Stimulated activated CD8-positive, alpha-beta memory T cell treated with anti-CD3 and anti-CD28 coated beads, Interleukin-4, amount 100 ng/mL, for 4 hours (primary cell): Measurements from ENCODE around the gene NOS3.
A peak's percentile ranks its signal among the peaks of the same experiment; 100 is the strongest.

Experiments used
- DNase-seq, 2 donors: peaks; one replicate each; pipeline ENCODE4 v3.0.0-alpha.2; 2020; ENCODE audit warnings: low read depth in 2 of 2, low spot score in 1 of 2

The NOS3 gene

DNA sequence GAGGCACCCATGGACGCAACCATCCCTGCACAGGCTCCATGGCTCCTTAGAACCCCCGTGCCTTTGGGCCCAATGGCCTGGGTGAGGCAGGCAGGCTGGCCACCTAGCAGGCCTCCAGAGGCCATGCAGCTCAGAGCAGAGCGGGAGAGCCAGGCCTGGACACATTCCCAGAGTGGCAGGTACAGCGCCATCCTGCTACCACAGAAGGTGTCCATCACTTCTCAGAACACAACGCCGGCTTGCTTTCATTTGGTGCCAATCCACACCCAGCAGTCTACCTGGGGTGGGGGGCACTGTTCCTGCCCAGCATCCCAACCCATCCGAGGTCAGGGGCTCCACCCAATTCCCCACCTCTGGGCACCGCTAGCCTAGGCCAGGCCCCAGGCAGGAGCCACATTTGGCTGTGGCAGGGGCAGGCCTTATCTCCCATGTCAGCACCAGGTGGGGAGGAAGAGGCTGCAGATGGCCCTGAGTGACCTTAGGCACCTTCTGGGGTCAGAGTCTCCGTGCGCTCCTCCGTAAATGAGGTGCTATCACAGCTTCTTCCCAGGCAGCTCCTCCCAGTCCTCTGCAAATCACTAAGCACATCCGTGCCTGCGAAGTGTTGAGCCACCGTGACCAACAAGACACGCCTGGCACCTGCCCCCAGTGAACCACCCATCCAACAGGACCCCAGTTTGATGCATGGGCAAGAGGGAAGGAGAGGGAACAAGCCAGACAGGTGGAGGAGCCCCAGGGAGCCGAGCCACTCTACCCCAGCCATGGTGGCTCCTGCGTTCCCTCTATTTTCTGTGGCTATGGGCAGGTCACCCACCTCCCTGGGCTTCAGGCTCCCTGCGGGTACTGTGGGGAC, 26.9 kb upstream of the NOS3 start:
- no peak for DNase-seq

DNA sequence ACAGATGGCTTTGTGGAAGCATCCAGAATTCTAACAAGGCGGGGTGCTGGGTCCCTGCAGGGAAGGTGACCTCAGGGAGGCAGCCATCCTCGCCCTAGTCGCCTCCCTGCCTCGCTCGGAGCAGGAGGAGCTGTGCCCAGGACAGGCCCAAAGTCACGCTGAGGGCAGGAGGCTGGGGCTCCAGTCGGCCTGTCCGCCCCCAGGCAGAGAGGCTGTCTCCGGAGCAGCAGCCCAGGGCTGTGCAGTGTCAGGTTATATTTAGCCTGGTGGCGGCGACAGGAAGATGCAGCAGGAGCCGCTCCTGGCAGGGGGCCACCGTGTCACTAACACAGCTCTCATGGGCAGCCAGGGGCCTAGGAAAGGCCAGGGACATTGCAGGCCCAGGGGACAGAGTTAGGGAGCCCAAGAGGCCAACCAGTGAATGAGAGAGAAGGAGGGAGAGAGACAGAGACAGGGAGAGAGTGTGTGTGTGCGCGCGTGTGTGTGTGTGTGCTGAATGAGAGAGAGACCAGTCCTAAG, 26.2 kb upstream of the NOS3 start:
- no peak for DNase-seq

DNA sequence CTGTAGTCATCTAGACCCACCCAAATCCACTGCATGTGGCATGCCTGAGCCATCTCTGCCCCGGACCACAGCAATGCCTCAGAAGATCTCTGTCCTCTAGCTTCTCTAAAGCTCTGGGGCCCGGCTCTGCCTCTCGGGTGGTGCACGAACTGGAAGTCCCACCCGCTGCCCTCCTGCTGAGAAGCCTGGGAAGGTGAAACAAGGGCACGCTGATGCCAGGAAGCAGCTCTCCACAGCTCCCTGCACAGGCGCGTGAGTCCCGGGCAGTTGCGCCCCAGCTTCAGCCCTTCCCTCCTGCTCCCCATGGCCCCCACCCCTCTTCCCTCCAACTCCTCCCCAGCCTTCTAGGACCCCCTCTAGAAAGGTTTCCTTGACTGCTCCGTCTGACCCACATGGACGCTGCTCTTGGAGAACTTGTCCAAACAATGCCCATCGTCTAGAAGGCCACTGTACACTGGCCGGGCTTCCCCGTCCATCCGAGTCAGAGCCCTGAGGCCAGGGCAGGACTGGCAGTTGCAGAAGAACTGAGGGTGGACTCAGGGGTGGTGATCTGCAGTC, 25.5 kb upstream of the NOS3 start:
- no peak for DNase-seq

DNA sequence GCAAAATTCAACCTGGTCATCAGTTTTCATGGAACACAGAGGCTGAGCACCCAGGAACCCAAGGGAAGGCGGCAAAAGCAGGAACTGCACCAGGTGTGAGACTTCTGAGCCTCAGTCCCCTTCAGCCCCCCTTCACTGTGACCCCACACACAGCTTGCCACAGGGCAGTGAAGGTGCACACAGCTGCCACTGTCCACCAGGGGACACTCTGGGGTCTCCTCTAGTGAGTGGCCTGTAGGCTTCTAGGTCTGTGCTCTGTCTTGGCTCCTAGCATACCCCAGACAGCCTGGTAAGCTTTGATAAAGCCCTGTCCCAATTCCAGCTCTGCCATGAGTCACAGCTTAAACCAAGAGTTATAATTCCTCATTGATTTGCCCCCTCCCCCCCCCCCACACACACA, 24.8 kb upstream of the NOS3 start:
- DNase-seq, result no peak

DNA sequence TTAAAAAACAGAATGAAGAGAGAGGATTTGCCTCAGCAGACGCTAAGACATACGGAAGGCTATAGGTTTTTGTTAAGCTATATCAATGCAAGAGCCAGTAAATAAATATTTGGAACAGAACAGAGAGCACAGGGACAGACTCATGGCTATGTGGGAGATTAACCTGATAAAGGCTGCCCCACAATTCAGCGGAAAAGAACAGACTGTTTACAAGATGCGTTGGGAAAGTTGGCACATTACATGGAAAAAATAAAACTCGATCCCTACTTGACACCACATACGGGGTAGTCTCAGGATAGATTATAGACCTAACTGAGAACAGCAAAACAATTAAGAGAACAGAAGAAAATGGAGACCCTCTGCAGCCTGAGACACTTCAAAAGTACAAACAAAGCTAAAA, 23.5 kb upstream of the NOS3 start:
- no peak for DNase-seq

DNA sequence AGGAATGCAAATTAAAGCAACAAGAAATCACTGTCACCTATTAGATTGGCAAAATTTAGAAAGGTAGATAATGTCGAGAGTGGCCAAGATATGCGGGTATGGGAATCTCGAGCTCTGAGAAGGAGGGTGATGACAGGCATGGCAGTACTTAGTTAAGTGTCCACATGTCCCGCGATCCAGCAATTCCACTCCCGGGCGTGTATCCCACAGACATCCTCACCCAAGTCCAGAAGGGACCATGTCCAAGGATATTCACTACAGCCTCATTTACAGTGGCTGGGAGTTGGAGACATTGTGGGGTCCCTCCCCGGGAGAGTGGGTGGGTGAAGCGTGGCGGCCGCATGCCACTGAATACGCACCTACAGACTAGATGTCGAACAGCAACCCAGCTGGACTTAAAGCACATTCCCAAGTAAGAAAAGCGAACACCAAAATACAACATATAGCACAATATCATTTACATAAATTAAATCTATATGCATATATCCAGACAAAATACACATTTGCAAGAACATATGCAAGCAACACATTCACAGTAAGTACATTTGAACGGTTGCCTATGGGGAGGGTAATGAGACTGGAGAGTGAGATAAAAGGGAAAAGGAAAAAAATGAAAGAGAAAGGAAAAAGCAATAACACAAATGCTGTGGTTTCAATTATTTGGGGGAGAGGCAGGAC, 22.6 kb upstream of the NOS3 start:
- no peak for DNase-seq

DNA sequence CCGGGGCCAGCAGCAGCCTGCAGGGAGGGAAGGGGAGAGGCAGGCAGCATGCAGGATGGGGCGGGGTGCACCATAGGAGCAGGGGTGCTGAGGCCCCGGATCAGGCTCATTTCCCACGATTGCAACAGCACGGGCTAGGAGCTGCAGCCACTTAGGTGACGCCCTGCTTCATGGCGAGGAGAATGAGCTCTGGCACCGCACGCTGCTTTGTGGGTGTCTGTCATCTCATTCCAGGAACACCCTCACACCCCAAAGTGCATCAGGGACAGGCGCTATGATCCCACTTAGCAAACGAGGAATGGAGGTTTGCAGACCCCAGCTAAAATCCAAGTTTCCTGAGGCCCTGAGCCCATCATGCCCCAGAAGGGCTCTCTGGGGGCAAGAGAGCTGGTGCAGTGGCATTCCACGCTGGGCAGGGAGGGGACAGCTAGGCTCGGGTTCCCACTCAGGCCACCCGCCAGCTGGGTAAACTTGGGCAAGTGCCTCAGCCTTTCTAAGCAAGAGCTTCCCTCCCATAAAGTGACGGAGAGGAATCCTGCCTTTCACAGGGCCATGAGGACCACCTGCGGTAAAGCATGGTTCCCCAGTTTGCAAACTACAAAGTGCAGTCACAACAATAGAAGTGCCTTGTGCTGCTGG, 22.0 kb upstream of the NOS3 start:
- no peak for DNase-seq

DNA sequence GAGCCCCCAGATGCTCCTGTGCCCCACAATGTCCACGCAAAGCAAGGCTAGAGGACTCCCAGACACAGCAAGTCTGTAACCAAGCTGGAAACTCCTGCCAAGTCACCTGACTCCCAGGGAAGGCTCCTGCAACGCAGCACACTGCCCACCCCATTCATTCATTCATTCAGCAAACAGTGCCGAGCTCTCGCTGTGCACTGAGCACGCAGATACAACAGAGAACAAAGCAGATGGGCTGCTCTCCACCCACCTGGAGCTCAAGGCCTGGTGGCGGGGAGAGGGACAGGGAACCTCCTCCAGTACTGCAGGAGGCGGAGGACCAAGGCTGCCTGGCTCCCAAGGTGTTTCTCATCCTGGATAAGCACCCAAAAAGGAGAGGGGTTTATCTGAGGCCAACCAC, 21.3 kb upstream of the NOS3 start:
- no peak for DNase-seq

DNA sequence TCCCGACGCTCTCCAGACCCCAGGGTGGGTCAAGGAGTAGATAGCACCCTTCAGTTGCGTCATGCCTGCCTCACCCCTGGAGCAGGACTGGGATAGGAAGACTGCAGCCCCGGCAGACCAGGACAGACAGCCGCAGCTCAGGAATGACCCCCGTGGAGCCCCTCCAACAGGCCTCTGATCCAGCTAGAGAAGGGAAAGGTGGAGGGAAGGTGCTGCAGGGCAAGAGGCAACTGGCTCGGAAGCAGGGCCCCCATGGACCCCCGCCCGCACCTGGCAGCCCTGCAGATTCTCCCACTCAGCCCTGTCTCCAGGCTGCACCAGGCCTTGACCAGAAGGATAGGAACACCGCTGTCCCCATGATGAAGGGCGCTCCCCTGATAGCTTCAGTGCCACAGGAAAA, 20.4 kb upstream of the NOS3 start:
- DNase-seq, result no peak

DNA sequence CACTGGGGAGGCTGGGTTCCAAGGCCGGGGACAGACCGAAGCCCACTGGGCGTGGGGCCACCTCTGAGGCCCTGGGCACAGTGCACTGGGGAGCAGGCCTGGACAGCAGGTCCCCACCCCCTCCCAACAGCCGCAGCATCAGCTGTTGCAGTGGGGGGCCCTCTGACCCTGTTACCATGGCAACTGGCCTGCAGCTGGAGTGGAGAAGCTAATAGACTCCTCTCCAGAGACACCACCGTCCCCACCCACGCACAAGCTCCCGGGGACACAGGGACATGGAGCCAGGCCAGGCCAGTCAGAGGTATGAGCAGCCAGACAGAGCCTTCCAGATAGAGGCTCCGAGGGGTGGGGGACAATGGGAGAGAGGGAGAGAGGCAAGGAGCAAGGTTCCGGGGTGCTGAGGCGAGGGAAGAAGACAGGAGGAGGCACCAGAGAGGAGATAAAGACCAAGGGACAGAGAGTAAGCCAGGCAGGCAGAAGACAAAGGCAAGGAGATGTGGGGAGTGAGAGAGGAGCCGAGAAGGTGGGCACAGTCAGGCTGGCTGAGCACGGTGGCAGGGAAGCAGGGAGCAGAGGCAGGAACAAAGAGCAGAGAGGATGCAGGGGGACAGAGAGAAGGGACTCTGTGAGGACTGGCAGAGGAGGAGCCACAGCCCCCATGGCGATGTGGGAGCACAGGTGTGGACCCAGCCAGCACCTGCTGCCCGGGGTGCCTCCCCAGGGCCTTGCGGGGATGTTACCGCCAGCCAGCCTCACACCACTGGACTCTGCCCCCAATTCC, 19.4 kb upstream of the NOS3 start:
- no peak for DNase-seq

DNA sequence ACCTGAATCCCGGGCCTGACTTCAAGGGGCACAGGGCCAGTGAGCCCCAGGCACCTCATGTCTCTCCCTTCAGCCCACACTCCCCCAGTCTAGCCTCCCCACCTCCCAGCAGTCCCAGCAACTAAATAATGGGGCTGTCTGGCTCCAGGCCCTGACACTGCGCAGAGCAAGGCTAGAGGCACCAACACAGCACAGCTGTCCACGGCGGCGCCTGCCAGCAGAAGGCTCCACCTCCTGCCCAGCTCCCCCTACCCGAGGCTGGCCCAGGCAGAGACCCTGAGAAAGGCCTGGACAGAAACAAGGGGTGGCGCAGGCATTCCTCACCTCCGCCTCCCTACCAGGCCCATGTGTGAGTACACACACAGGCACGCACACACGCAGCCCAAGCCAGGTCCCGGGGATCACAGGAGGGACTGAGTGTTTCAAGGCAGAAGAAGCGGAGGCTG, 18.8 kb upstream of the NOS3 start:
- DNase-seq, result no peak

DNA sequence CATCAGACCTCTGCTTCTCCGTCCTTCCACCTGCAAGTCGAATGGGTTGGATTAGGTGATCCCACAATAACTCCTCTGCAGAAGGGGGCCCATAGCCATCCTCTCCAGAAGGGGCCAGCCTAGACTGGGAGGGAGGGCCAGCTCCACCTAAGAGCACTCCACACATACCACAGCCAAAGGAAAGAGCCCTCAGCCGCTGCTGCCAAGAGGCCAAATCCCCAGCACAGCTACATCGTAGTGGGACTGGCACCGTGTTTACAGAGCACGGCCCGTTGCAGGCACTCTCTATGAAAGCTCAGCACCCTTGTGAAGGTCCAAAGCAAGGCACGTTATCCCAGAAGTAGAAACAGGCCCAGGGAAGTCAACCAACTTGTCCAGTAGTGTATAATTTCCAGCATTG, 18.1 kb upstream of the NOS3 start:
- no peak for DNase-seq

DNA sequence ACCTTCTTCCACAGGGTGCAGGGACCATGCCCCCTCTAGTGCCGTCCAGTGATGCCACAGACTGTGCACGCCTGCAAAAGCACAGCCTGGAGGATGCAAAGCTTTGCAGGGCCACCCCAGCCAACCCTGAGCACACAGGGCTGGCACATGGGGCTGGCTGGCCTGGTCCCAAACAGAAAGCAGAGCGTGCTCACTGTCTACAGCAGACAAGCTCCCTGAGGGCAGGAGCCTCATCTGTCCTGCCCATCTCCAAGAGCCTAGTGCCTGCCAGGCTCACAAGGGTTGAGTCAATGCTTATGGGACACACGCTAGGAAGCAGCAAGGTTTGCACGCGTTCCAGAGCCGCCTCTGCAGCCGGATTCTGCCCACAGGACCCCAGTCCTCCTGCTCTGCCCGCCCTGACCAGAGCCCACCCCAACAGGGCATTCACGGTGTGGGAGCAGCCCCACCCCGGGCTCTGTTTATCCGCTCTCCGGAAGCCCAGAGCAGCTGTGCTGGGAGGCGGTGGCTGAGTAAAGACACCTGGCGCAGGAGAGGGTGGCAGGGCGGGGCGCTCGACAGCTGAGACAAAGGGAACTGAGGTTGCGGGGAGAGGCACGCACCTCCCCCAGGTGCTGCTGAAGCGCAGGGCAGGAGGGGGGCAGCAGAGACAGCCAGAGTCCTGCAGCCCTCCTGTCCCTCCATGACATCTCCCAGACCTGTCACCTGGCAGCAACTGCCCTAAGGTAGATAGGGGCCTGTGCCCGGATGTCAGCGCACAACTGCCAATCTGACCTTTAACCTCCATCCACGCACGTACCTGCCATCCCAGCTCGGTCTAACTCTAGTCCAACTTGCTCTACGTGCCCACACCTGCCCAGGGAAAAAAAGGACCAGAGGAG, 17.0 kb upstream of the NOS3 start:
- no peak for DNase-seq

DNA sequence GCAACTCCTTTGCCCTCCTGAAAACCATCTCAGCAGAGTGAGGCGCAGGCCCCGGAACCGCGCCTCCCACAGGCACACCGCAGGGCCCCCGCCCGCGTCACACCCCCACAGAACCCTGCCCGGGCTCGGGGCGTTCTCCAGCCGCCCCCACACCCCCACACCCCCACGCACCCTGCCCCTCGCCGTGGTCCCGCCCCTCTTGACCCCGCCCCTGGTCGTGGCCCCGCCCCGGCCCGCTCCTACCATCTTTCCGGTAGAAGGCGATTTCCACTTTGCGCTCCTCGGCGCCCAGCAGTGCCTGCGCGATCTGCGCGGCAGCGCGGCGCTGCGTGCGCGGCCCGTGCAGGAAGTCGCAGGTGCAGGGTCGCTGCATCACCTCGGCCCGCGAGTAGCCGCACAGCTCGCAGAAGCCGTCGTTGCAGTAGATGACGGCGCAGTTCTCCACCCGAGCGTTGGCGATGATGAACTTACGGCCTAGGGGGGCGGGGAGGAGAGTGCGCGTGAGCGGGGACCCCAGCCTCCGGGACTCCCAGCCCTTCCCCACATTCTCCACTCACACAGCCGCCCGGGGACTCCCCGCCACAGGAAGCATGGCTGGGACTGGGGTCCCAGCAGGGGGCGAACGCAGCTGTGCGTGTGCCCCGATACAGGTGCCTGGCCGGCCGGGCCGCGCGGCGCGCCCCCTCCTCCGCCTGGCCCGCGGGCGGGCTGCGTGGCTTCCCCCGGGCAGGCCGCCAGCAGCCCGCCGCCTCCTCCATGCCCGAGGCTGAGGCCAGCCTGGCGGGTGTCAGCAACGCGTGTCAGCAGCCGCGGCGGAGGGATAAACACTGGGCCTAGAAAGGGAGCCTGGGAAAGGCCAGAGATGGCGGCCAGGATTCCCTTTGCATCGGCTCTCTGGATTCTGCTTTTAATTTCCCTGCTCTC, 16.1 kb upstream of the NOS3 start:
- peak; percentile 65 to 70 for DNase-seq

DNA sequence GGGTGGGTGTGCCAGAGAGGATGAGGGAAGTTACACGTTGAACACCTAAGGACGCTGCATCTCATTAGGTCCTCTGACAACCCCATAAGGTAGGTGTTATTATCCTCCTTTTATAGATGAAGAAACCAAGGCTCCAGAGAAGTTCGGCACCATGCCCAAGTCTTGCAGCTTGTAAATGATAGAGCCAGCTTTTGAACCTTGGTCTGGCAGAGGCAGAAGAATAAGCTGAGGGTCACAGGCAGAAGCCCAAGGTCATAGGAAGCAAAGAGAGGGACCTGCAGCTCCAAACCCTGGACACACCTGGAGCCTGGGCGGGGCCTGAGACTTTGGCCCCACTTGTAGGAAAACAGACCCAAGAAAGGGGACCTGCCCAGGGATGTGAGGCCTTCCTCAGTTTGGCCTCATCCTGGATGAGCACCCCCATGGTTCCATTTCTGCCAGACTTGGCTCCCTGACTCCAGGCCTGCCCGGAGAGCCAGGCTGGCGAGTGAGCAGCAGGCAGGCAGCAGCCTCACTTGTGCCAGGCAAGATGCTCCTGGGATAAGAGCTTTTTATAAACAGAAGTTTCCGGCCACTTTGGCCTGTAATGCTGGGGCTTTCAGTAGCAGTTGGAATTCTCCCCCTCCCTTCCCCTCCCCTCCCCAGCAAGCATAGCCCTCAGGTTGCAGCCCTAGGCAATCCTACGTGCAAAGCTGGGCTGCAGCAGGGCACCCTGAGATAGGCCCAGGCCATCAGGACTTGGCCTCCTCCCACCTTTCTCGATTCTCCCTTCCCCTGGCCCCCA, 15.1 kb upstream of the NOS3 start:
- no peak for DNase-seq

DNA sequence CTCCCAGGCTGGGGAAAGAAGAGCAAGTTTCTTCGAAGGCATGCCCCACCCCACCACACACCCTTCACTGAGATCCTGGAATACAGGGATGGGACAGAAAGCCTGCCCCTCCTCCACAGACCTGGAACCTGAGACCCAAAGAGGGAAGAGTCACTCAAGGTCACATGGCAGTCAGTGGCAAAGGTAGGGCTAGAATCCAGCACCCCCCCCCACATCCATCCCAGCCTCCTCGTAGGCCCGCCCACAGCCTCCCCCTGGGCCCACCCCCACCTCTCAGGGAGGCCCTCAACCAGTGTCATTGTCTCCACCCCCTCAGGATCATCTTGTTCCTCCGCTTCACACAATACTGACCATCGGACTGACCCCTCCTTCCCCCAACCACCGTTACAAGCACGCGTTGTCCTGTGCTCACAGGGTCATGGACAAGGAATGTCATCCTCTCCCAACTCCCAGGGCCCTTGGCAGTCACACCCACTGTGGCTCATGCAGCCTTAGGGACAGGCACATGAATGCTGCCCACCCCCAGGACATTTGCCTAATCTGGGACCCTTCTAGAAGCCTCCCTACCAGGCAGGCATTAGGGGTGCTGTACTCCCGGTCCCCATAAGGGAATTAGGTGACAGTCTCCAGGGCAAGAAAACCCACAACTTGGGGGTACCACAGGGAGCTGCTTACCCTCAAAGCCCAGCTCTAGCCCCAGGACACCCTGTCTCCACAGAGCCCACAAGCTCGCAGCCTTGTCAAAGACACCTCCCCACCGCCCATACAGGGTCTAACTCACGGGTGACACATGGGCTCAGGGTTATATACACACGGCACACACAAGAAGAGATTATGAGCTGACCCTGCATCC, 14.1 kb upstream of the NOS3 start:
- DNase-seq, result no peak
